ENCODE data around the gene VAPB. TPM values are rescaled to one million over a fixed set of nuclear protein-coding genes. Genes with fewer than 3 reads are reported as not detected.

Gene VAPB
- total and polyA plus RNA-seq, 10 donors = 11.2 to 32.5 (median 23.3) TPM

DNA sequence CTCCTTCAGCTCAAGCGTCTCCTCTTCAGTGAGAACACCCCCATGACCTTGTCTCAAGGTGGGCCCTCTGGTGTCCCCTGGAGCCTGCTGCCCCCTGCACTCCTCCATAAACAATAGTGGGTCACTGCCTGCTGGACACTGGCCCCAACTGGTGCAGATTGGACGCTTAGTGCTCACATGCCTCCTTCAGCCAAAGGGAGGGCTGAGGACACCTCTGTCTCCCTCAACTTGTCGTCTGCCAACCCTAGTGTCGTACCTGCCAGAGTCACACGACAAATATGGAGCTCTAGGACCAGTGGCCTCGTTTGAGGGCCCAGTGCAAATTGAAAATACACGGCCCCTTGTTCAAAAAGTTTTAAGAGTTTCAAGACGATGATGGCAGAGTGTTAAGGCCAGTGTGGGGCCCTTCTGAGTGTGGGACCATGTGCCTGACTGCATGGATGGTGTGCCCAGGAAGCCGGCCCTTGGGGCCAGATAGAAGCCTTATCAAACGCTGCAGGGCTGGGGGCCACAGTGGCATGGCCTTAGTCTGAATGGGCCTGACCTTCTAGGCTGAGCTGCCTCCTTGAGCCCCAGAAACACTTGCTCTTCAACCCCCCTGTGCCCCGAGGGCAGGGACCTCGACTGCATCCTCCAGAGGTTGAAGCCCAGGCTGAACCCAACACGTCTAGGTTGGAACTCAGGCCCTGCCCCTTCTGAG is 106.0 kb downstream of the VAPB start:
- 83 to 91% (median 85%) methylated on average over 13 of the region's 13 CpGs for WGBS, 5 donors
- Histone ChIP-seq H3K27ac (no peak overlapping the region), H3K36me3 (no peaks in the 10 kb centered on the region), H3K27me3 (replicated peaks in 1 of 7) (no peaks in the 10 kb centered on the region), H3K4me3 (no peak overlapping the region), H3K9me3 (peaks cover 0 to 6% (median 0%) of the 10 kb centered on the region in 8 donors), H3K4me1 (no peaks in the 10 kb centered on the region)
- intact Hi-C loops (cut with DNase I; ENCODE audit: low total_unique reads) = no loop called here
- DNase-seq = no peak
- no peak for TF ChIP-seq CTCF (IDR thresholded peaks at IDR 0.05 in 8 of 11, conservative IDR thresholded peaks at IDR 0.05 in 3 of 11)
- no peak for TF ChIP-seq POLR2AphosphoS5 (IDR thresholded peaks at IDR 0.05)
- TF ChIP-seq POLR2A (IDR thresholded peaks at IDR 0.05) = no peak

DNA sequence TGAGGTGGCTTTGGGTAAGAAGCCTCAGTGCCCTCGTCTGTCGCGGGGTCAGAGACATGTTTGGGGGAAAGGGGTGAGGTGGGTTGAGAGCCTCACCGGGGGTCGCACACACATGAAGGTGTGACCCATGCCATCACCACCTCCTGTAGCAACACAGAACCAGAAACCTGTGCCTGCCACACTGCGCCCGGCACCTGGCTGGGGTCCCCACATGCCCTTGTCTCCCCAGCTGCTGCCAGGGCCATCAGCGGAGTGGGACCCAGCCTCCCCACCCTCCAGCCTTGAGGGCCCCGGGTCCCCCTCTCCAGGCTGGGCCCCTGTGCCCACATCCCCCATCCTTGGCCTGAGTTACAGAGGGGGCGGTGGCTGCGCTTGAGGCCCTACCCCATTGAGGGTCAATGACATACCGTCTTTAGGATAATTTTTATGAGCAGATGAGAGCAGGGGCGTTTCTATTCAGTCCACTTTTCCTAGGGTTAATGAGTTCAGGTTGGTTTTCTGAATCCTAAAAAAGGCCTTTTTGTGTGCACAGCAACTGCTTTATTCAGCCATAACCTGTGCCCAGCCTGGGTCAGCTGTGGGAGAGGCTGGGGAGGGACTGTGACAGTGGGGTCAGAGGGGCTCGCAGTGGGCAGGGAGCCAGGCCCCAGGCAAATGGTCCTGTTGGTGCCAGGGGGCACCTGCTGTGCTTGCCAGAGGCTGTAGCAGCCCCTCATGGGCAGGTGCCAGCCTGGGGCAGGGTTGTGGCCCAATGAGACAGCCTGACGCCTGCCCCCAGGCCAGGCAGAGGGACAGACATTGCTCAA is 106.8 kb downstream of the VAPB start:
- 91 to 95% (median 92%) methylated on average over 13 to 15 of the region's 15 CpGs for WGBS, 5 donors
- TF ChIP-seq POLR2A (IDR thresholded peaks at IDR 0.05) (no peak), CTCF (IDR thresholded peaks at IDR 0.05 in 8 of 11, conservative IDR thresholded peaks at IDR 0.05 in 3 of 11) (no peak), POLR2AphosphoS5 (IDR thresholded peaks at IDR 0.05) (no peak)
- intact Hi-C loops (cut with DNase I; ENCODE audit: low total_unique reads) = no loop called here

DNA sequence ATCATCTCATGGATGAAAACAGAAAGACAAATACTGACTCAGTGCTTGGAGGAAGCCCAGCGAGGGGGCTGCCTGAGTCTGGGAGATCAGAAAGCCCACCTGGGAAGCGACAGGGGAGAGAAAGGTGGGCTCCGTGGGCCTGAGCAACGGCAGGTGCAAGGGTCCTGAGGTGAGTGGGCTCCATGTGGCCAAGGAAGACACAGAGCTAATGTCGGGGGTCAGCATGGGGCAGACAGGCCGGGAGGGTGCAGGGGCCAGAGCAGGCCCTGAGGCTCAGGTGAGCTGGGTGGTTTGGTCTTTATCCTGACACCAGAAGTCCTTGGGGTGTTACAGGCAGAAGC is 107.4 kb downstream of the VAPB start:
- no peaks in the 10 kb centered on the region for H3K36me3 ChIP-seq
- no peak for DNase-seq
- H3K27ac ChIP-seq = no peak overlapping the region
- no peaks in the 10 kb centered on the region for H3K4me1 ChIP-seq
- WGBS, 5 donors = 85 to 95% (median 87%) methylated on average over 6 of the region's 6 CpGs
- H3K27me3 ChIP-seq (replicated peaks in 1 of 7) = no peaks in the 10 kb centered on the region
- intact Hi-C loops (cut with DNase I; ENCODE audit: low total_unique reads) = no loop called here
- TF ChIP-seq CTCF (IDR thresholded peaks at IDR 0.05 in 8 of 11, conservative IDR thresholded peaks at IDR 0.05 in 3 of 11) (no peak), POLR2AphosphoS5 (IDR thresholded peaks at IDR 0.05) (no peak), POLR2A (IDR thresholded peaks at IDR 0.05) (no peak)
- H3K4me3 ChIP-seq = no peak overlapping the region
- peaks cover 0 to 9% (median under 1%) of the 10 kb centered on the region in 8 donors for H3K9me3 ChIP-seq

More for the DNA sequence above, 106.8 kb downstream of the VAPB start:
- H3K27ac ChIP-seq = no peak overlapping the region
- H3K4me3 ChIP-seq = no peak overlapping the region
- H3K4me1 ChIP-seq = no peaks in the 10 kb centered on the region
- H3K36me3 ChIP-seq = no peaks in the 10 kb centered on the region
- no peak for DNase-seq
- no peaks in the 10 kb centered on the region for H3K27me3 ChIP-seq (replicated peaks in 1 of 7)
- H3K9me3 ChIP-seq = peaks cover 0 to 3% (median 0%) of the 10 kb centered on the region in 8 donors

DNA sequence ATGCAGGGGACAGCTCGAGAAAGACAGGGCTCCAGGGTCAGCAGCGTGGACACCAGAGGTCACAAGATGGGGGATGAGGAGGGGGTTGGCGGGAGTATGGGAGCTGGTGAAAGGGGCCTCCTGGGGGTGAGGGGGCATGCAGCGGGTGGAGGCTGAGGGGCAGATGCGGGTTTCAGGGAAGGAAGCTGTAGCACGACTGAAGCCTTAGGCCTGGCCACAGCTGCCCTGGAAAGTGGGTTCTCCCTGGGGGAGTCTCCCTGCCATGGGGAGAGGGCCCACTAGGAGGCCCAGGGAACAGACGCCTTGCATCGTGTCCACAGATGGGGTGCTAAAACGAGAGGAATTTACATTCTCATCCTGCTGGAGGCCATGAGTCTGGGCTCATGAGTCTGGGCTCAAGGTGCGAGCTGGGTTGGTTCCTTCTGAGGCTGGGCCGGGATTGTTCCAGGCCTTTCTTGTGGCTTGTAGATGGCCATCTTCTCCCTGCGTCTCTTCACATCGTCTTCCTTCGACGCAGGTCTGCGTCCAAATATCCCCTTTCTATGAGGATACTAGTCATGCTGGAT is 108.1 kb downstream of the VAPB start:
- Histone ChIP-seq H3K4me3 (no peak overlapping the region), H3K36me3 (no peaks in the 10 kb centered on the region), H3K27me3 (replicated peaks in 1 of 7) (no peaks in the 10 kb centered on the region), H3K4me1 (no peaks in the 10 kb centered on the region), H3K9me3 (peaks cover 0 to 12% (median 4%) of the 10 kb centered on the region in 8 donors), H3K27ac (no peak overlapping the region)
- intact Hi-C loops (cut with DNase I; ENCODE audit: low total_unique reads) = no loop called here
- DNase-seq = no peak
- WGBS, 5 donors = 89 to 93% (median 91%) methylated on average over 16 of the region's 16 CpGs
- TF ChIP-seq POLR2AphosphoS5 (IDR thresholded peaks at IDR 0.05) = no peak
